ENCODE data around the gene PSTK. TPM values are rescaled to one million over a fixed set of nuclear protein-coding genes. Genes with fewer than 3 reads are reported as not detected.

PSTK gene
- total RNA-seq, 1 experiment from 2014 or later, result 4.4 TPM

DNA sequence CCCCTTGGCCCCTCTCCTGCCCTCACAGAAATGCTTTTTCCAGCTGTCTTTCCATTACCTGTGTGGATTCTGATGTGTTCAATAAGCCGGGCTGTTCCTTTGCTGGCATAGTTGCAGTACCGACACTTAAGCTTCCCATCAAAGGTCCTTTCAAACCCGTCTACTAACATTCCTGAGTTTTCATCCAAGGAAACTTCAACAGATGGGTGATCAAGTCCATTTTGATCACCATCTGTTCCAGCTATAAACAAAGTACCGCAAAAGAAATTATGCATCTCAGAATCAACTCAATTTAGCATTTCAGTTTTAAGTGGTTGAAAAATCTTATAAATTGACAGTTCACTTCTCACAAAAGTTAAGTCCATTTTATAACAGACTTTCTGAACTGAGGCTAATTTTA is 15.7 kb downstream of the PSTK start:
- Histone ChIP-seq H3K4me2 (ENCODE audit: low read length) (no peak overlapping the region), H3K9ac (ENCODE audit: low read length) (no peak overlapping the region), H3K27me3 (ENCODE audit: insufficient read depth, low read length) (no peaks in the 10 kb centered on the region), H3K4me3 (replicated peaks in 1 of 2; ENCODE audit: low read depth in 1 of 2, low read length in 2 of 2) (no peak overlapping the region), H2AFZ (ENCODE audit: low read depth, low read length, poor library complexity, severe bottlenecking) (no peak overlapping the region), H3K27ac (ENCODE audit: low read depth, low read length) (no peak overlapping the region), H3K36me3 (ENCODE audit: control insufficient read depth in 1 of 2, insufficient read depth in 2 of 2, low read length in 2 of 2) (peaks cover 11 to 21% of the 10 kb centered on the region in 2 experiments; a peak in 3 of 4 replicates), H4K20me1 (ENCODE audit: insufficient read depth) (no peaks in the 10 kb centered on the region), H3K9me2 (ENCODE audit: insufficient read depth) (no peaks in the 10 kb centered on the region), H3K79me2 (ENCODE audit: insufficient read depth, low read length) (peaks cover 28% of the 10 kb centered on the region), H3K4me1 (ENCODE audit: control insufficient read depth in 1 of 2, insufficient read depth in 2 of 2, low read length in 2 of 2) (no peaks in the 10 kb centered on the region), H3K9me3 (ENCODE audit: control insufficient read depth in 1 of 2, insufficient read depth in 1 of 2, low read depth in 1 of 2, low read length in 2 of 2) (no peaks in the 10 kb centered on the region)
- RAD21 ChIA-PET (ENCODE audit: low non-redundant PET in 1 of 2, low total read pairs in 2 of 2, uncharacterized antibody in 2 of 2, unreplicated experiment in 2 of 2), result no interaction called here
- ATAC-seq (no peak), DNase-seq (ENCODE audit: low read depth, low spot score) (no peak)
- POLR2A ChIA-PET, result no interaction called here
- BruUV-seq (replicated peaks), result no TSS peak
- no peak for TF ChIP-seq SP1 (IDR thresholded peaks at IDR 0.05; ENCODE audit: low read depth)
- TF ChIP-seq ZNF274 (IDR thresholded peaks at IDR 0.05; ENCODE audit: low read depth, low read length), result no peak
- TF ChIP-seq EGR1 (IDR thresholded peaks at IDR 0.05; ENCODE audit: low read depth), result no peak
- no peak for TF ChIP-seq POLR2A (IDR thresholded peaks at IDR 0.05; ENCODE audit: borderline replicate concordance, extremely low read depth, insufficient read depth, insufficient read length)
- no peak for TF ChIP-seq JUND (IDR thresholded peaks at IDR 0.05)
- TF ChIP-seq ZFX (IDR thresholded peaks at IDR 0.05), result no peak
- TF ChIP-seq EZH2 (IDR thresholded peaks at IDR 0.05), result no peak
- TF ChIP-seq, protein P1, sequence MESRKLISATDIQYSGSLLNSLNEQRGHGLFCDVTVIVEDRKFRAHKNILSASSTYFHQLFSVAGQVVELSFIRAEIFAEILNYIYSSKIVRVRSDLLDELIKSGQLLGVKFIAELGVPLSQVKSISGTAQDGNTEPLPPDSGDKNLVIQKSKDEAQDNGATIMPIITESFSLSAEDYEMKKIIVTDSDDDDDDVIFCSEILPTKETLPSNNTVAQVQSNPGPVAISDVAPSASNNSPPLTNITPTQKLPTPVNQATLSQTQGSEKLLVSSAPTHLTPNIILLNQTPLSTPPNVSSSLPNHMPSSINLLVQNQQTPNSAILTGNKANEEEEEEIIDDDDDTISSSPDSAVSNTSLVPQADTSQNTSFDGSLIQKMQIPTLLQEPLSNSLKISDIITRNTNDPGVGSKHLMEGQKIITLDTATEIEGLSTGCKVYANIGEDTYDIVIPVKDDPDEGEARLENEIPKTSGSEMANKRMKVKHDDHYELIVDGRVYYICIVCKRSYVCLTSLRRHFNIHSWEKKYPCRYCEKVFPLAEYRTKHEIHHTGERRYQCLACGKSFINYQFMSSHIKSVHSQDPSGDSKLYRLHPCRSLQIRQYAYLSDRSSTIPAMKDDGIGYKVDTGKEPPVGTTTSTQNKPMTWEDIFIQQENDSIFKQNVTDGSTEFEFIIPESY (IDR thresholded peaks at IDR 0.05; ENCODE audit: extremely low read depth, insufficient replicate concordance, low read length), result no peak
- TF ChIP-seq SRF (IDR thresholded peaks at IDR 0.05; ENCODE audit: low read depth), result no peak
- TF ChIP-seq CBX3 (IDR thresholded peaks at IDR 0.05; ENCODE audit: low read depth), result no peak
- TF ChIP-seq, protein P2, sequence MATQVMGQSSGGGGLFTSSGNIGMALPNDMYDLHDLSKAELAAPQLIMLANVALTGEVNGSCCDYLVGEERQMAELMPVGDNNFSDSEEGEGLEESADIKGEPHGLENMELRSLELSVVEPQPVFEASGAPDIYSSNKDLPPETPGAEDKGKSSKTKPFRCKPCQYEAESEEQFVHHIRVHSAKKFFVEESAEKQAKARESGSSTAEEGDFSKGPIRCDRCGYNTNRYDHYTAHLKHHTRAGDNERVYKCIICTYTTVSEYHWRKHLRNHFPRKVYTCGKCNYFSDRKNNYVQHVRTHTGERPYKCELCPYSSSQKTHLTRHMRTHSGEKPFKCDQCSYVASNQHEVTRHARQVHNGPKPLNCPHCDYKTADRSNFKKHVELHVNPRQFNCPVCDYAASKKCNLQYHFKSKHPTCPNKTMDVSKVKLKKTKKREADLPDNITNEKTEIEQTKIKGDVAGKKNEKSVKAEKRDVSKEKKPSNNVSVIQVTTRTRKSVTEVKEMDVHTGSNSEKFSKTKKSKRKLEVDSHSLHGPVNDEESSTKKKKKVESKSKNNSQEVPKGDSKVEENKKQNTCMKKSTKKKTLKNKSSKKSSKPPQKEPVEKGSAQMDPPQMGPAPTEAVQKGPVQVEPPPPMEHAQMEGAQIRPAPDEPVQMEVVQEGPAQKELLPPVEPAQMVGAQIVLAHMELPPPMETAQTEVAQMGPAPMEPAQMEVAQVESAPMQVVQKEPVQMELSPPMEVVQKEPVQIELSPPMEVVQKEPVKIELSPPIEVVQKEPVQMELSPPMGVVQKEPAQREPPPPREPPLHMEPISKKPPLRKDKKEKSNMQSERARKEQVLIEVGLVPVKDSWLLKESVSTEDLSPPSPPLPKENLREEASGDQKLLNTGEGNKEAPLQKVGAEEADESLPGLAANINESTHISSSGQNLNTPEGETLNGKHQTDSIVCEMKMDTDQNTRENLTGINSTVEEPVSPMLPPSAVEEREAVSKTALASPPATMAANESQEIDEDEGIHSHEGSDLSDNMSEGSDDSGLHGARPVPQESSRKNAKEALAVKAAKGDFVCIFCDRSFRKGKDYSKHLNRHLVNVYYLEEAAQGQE (IDR thresholded peaks at IDR 0.05; ENCODE audit: low read depth), result no peak
- no peak for TF ChIP-seq RAD21 (IDR thresholded peaks at IDR 0.05; ENCODE audit: low read depth)
- TF ChIP-seq FOSL1 (IDR thresholded peaks at IDR 0.05; ENCODE audit: low read depth), result no peak
- TF ChIP-seq, protein P3, sequence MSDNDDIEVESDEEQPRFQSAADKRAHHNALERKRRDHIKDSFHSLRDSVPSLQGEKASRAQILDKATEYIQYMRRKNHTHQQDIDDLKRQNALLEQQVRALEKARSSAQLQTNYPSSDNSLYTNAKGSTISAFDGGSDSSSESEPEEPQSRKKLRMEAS (IDR thresholded peaks at IDR 0.05), result no peak
- no peak for TF ChIP-seq TCF7L2 (IDR thresholded peaks at IDR 0.05; ENCODE audit: borderline replicate concordance, extremely low read depth, insufficient read depth, insufficient read length)
- no peak for TF ChIP-seq YY1 (IDR thresholded peaks at IDR 0.05; ENCODE audit: extremely low read depth, insufficient replicate concordance, low read depth, low read length)
- TF ChIP-seq SIN3A (IDR thresholded peaks at IDR 0.05; ENCODE audit: low read depth), result no peak
- no peak for TF ChIP-seq ELF1 (IDR thresholded peaks at IDR 0.05; ENCODE audit: borderline replicate concordance, low read depth)
- CTCF ChIA-PET, result no interaction called here
- intact Hi-C loops (cut with micrococcal nuclease), result no loop called here
